Measurements from ENCODE around the gene RPL11. TPM values are rescaled to one million over a fixed set of nuclear protein-coding genes. Genes with fewer than 3 reads are reported as not detected.

The RPL11 gene
- total and polyA plus RNA-seq, 8 donors = 255 to 4,094 (median 1,264) TPM

- H3K27ac ChIP-seq = peak overlapping the region in 3 of 5 donors; percentile 90 to 92 (median 91)
- no peaks in the 10 kb centered on the region for H3K27me3 ChIP-seq
- H3K4me1 ChIP-seq = peaks cover 40 to 69% (median 54%) of the 10 kb centered on the region in 4 donors
- TF ChIP-seq POLR2A (IDR thresholded peaks at IDR 0.05) (no peak), POLR2AphosphoS5 (IDR thresholded peaks at IDR 0.05) (no peak), EP300 (IDR thresholded peaks at IDR 0.05) (no peak), CTCF (IDR thresholded peaks at IDR 0.05) (no peak)
- 17 to 65% (median 29%) methylated on average over 2 of the region's 2 CpGs for WGBS, 5 donors
- peaks cover 50 to 62% (median 58%) of the 10 kb centered on the region in 4 donors for H3K36me3 ChIP-seq
- H3K9me3 ChIP-seq = no peaks in the 10 kb centered on the region
- peak overlapping the region in 3 of 4 donors; percentile 75 to 88 (median 79) for H3K4me3 ChIP-seq
- DNase-seq = no peak
- intact Hi-C loops (cut with DNase I; ENCODE audit: low total_unique reads) = loop anchor here (5.0 kb wide), 1 partner anchor 54 kb away; no protein-coding TSS in a partner anchor
These were observed 2.0 kb downstream of the RPL11 start for GRCh38 chr1:23693599-23693998.

GRCh38 chr1:23694371-23694770 lies 2.8 kb downstream of the RPL11 start:
- TF ChIP-seq EP300 (IDR thresholded peaks at IDR 0.05) = no peak
- TF ChIP-seq CTCF (IDR thresholded peaks at IDR 0.05) = no peak
- no peak for TF ChIP-seq POLR2AphosphoS5 (IDR thresholded peaks at IDR 0.05)
- no peak for TF ChIP-seq POLR2A (IDR thresholded peaks at IDR 0.05)
- no peaks in the 10 kb centered on the region for H3K9me3 ChIP-seq
- intact Hi-C loops (cut with DNase I; ENCODE audit: low total_unique reads) = loop anchor here (5.0 kb wide), 1 partner anchor 53 kb away; no protein-coding TSS in a partner anchor
- peak overlapping the region in 2 of 4 donors; percentile 79 to 88 for H3K4me3 ChIP-seq
- H3K27me3 ChIP-seq = no peaks in the 10 kb centered on the region
- 20 to 45% (median 37%) methylated on average over 3 of the region's 3 CpGs for WGBS, 5 donors
- H3K4me1 ChIP-seq = peaks cover 40 to 77% (median 58%) of the 10 kb centered on the region in 4 donors
- H3K36me3 ChIP-seq = peaks cover 57 to 69% (median 65%) of the 10 kb centered on the region in 4 donors
- no peak for DNase-seq
- H3K27ac ChIP-seq = no peak overlapping the region

GRCh38 chr1:23695667-23696066 lies 4.1 kb downstream of the RPL11 start:
- H3K36me3 ChIP-seq = peaks cover 67 to 82% (median 78%) of the 10 kb centered on the region in 4 donors
- no peaks in the 10 kb centered on the region for H3K9me3 ChIP-seq
- H3K4me3 ChIP-seq = peak overlapping the region in 2 of 4 donors; percentile 14 to 19
- H3K27me3 ChIP-seq = no peaks in the 10 kb centered on the region
- DNase-seq = no peak
- peaks cover 40 to 78% (median 59%) of the 10 kb centered on the region in 4 donors for H3K4me1 ChIP-seq
- TF ChIP-seq POLR2AphosphoS5 (IDR thresholded peaks at IDR 0.05) (no peak), EP300 (IDR thresholded peaks at IDR 0.05) (no peak), CTCF (IDR thresholded peaks at IDR 0.05) (no peak), POLR2A (IDR thresholded peaks at IDR 0.05) (no peak)
- intact Hi-C loops (cut with DNase I; ENCODE audit: low total_unique reads) = no loop called here
- no peak overlapping the region for H3K27ac ChIP-seq
- 86 to 93% (median 89%) methylated on average over 3 of the region's 3 CpGs for WGBS, 5 donors

GRCh38 chr1:23696335-23696989 lies 4.9 kb downstream of the RPL11 start:
- intact Hi-C loops (cut with DNase I; ENCODE audit: low total_unique reads) = no loop called here
- WGBS, 5 donors = 28 to 54% (median 31%) methylated on average over 6 of the region's 6 CpGs
- Histone ChIP-seq H3K27me3 (no peaks in the 10 kb centered on the region), H3K9me3 (no peaks in the 10 kb centered on the region), H3K36me3 (peaks cover 73 to 90% (median 86%) of the 10 kb centered on the region in 4 donors), H3K27ac (peak overlapping the region in 1 of 5 donors; percentile 24), H3K4me1 (peaks cover 40 to 80% (median 59%) of the 10 kb centered on the region in 4 donors), H3K4me3 (peak overlapping the region in 1 of 4 donors; percentile 14)
- no peak for TF ChIP-seq POLR2A (IDR thresholded peaks at IDR 0.05)
- DNase-seq = no peak

GRCh38 chr1:23698466-23698865 lies 6.9 kb downstream of the RPL11 start:
- Histone ChIP-seq H3K27me3 (no peaks in the 10 kb centered on the region), H3K9me3 (no peaks in the 10 kb centered on the region), H3K4me1 (peaks cover 31 to 76% (median 51%) of the 10 kb centered on the region in 4 donors), H3K27ac (no peak overlapping the region), H3K4me3 (no peak overlapping the region), H3K36me3 (peaks cover 78 to 99% (median 94%) of the 10 kb centered on the region in 4 donors)
- no peak for TF ChIP-seq POLR2AphosphoS5 (IDR thresholded peaks at IDR 0.05)
- no peak for TF ChIP-seq EP300 (IDR thresholded peaks at IDR 0.05)
- 32 to 76% (median 43%) methylated on average over 5 of the region's 5 CpGs for WGBS, 5 donors
- DNase-seq = no peak
- intact Hi-C loops (cut with DNase I; ENCODE audit: low total_unique reads) = no loop called here
